ENCODE results near the gene LPIN3.
A peak's percentile ranks its signal among the peaks of the same experiment; 100 is the strongest.

LPIN3 gene

DNA sequence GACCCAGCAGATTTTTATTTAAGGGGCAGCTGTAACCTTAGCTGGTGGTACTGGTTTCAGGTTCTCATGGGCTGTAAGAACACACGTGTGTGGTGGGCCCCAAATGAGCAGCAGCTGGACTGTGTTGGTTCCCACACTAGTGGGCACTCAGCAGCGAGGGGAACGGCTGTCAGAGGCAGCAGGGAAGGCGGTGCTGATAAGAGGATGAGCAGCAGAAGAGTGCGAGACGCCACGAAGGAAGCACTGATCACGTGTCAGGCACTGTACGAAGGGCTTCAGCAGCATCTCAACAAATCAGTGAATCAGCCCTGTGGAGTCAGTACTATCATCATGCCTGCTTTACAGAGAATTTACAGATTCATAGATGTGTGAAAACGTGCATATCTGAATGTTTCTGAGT, 67.0 kb downstream of the LPIN3 start:
- Histone ChIP-seq H3K4me1 (ENCODE audit: control insufficient read depth, insufficient read depth, low read depth, low read length) (no peaks in the 10 kb centered on the region), H3K27ac (ENCODE audit: low read length, poor library complexity, severe bottlenecking) (no peak overlapping the region)

GRCh38 chr20:41408156-41408794, 67.7 kb downstream of the LPIN3 start:
- WGBS, result 97% methylated on average over 5 of the region's 5 CpGs
- Histone ChIP-seq H3K4me3 (ENCODE audit: insufficient read depth in 1 of 2, low read depth in 1 of 2, low read length in 2 of 2) (no peak overlapping the region), H3K4me1 (ENCODE audit: control insufficient read depth, insufficient read depth, low read depth, low read length) (no peaks in the 10 kb centered on the region), H2BK5ac (ENCODE audit: low read depth, low read length, poor library complexity, severe bottlenecking) (no peak overlapping the region), H3K4ac (ENCODE audit: low read depth in 1 of 2, low read length in 2 of 2) (no peak overlapping the region), H2AFZ (ENCODE audit: low read depth, low read length) (no peak overlapping the region), H3K9ac (ENCODE audit: low read length) (no peak overlapping the region), H4K91ac (ENCODE audit: low read length) (no peak overlapping the region), H2BK15ac (ENCODE audit: low read depth, poor library complexity, severe bottlenecking) (no peak overlapping the region), H3K27me3 (ENCODE audit: control insufficient read depth in 1 of 2, insufficient read depth in 1 of 2, low read length in 2 of 2) (no peaks in the 10 kb centered on the region), H3K4me2 (ENCODE audit: low read length, poor library complexity, severe bottlenecking) (no peak overlapping the region), H3K9me3 (ENCODE audit: control insufficient read depth, low read length) (no peaks in the 10 kb centered on the region), H4K8ac (ENCODE audit: low read length) (no peak overlapping the region), H3K14ac (ENCODE audit: low read length in 2 of 2) (no peak overlapping the region), H3K18ac (ENCODE audit: low read depth in 1 of 2, low read length in 2 of 2) (no peak overlapping the region), H3K23ac (ENCODE audit: low read length in 2 of 2) (no peak overlapping the region), H3K79me1 (replicated peaks; ENCODE audit: low read length, poor library complexity, severe bottlenecking) (peaks cover 8% of the 10 kb centered on the region), H3K27ac (ENCODE audit: low read length, poor library complexity, severe bottlenecking) (no peak overlapping the region), H2BK12ac (ENCODE audit: low read length in 2 of 2) (no peak overlapping the region), H2BK120ac (ENCODE audit: low read depth, low read length) (no peak overlapping the region), H2AK5ac (ENCODE audit: low read length, severe bottlenecking) (no peak overlapping the region), H3K36me3 (ENCODE audit: control insufficient read depth in 1 of 2, insufficient read depth in 2 of 2, low read depth in 1 of 2, low read length in 2 of 2) (peaks cover 71 to 97% of the 10 kb centered on the region in 2 experiments)
- DNase-seq, result no peak

More for the DNA sequence above, 67.0 kb downstream of the LPIN3 start:
- H3K4me2 ChIP-seq (ENCODE audit: low read length, poor library complexity, severe bottlenecking), result no peak overlapping the region
- no peak overlapping the region for H3K9ac ChIP-seq (ENCODE audit: low read length)
- DNase-seq, result no peak
- no peak overlapping the region for H2AK5ac ChIP-seq (ENCODE audit: low read length, severe bottlenecking)
- no peak overlapping the region for H2BK15ac ChIP-seq (ENCODE audit: low read depth, poor library complexity, severe bottlenecking)
- no peaks in the 10 kb centered on the region for H3K27me3 ChIP-seq (ENCODE audit: control insufficient read depth in 1 of 2, insufficient read depth in 1 of 2, low read length in 2 of 2)
- peak overlapping the region in 1 of 2 experiments; percentile 53 for H3K14ac ChIP-seq (ENCODE audit: low read length in 2 of 2)
- H4K91ac ChIP-seq (ENCODE audit: low read length), result no peak overlapping the region
- H3K4me3 ChIP-seq (ENCODE audit: insufficient read depth in 1 of 2, low read depth in 1 of 2, low read length in 2 of 2), result no peak overlapping the region
- H4K8ac ChIP-seq (ENCODE audit: low read length), result no peak overlapping the region
- H3K79me1 ChIP-seq (replicated peaks; ENCODE audit: low read length, poor library complexity, severe bottlenecking), result peaks cover 8% of the 10 kb centered on the region
- peaks cover 68 to 96% of the 10 kb centered on the region in 2 experiments for H3K36me3 ChIP-seq (ENCODE audit: control insufficient read depth in 1 of 2, insufficient read depth in 2 of 2, low read depth in 1 of 2, low read length in 2 of 2)
- no peak overlapping the region for H3K18ac ChIP-seq (ENCODE audit: low read depth in 1 of 2, low read length in 2 of 2)
- H2BK12ac ChIP-seq (ENCODE audit: low read length in 2 of 2), result no peak overlapping the region
- no peak overlapping the region for H2BK5ac ChIP-seq (ENCODE audit: low read depth, low read length, poor library complexity, severe bottlenecking)
- no peak overlapping the region for H2AFZ ChIP-seq (ENCODE audit: low read depth, low read length)
- WGBS, result 87% methylated on average over 10 of the region's 10 CpGs
- H3K4ac ChIP-seq (ENCODE audit: low read depth in 1 of 2, low read length in 2 of 2), result no peak overlapping the region
- H3K9me3 ChIP-seq (ENCODE audit: control insufficient read depth, low read length), result no peaks in the 10 kb centered on the region
- no peak overlapping the region for H3K23ac ChIP-seq (ENCODE audit: low read length in 2 of 2)
- H2BK120ac ChIP-seq (ENCODE audit: low read depth, low read length), result no peak overlapping the region

DNA sequence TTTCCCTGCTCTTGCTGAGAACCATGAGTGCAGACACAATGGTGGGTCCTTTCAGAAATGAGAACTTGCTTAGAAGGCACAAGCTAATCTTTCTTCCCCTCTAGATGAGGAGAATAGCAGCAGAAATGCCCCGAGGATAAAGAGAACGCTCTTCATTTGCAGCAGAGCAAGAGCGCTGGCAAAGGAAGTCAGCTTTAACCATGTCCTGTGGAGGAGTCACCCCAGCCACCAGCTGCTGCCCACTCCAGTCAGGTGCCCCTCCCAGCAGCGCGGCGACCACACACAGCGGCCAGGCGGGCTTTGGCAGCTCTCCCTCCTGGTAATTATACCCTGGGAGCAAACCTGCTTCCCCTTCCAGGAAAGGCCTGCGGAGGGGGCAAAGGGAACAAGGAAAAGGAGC, 68.4 kb downstream of the LPIN3 start:
- no peak overlapping the region for H3K14ac ChIP-seq (ENCODE audit: low read length in 2 of 2)
- no peak overlapping the region for H3K4me3 ChIP-seq (ENCODE audit: insufficient read depth in 1 of 2, low read depth in 1 of 2, low read length in 2 of 2)
- H3K36me3 ChIP-seq (ENCODE audit: control insufficient read depth in 1 of 2, insufficient read depth in 2 of 2, low read depth in 1 of 2, low read length in 2 of 2), result peaks cover 73 to 97% of the 10 kb centered on the region in 2 experiments
- no peak overlapping the region for H3K9ac ChIP-seq (ENCODE audit: low read length)
- H3K79me1 ChIP-seq (replicated peaks; ENCODE audit: low read length, poor library complexity, severe bottlenecking), result peaks cover 8% of the 10 kb centered on the region
- no peak overlapping the region for H4K8ac ChIP-seq (ENCODE audit: low read length)
- H2BK120ac ChIP-seq (ENCODE audit: low read depth, low read length), result no peak overlapping the region
- no peak overlapping the region for H3K4ac ChIP-seq (ENCODE audit: low read depth in 1 of 2, low read length in 2 of 2)
- H3K4me2 ChIP-seq (ENCODE audit: low read length, poor library complexity, severe bottlenecking), result no peak overlapping the region
- H3K27me3 ChIP-seq (ENCODE audit: control insufficient read depth in 1 of 2, insufficient read depth in 1 of 2, low read length in 2 of 2), result no peaks in the 10 kb centered on the region
- no peak overlapping the region for H2AFZ ChIP-seq (ENCODE audit: low read depth, low read length)
- H4K91ac ChIP-seq (ENCODE audit: low read length), result no peak overlapping the region
- 94% methylated on average over 9 of the region's 9 CpGs for WGBS
- no peaks in the 10 kb centered on the region for H3K4me1 ChIP-seq (ENCODE audit: control insufficient read depth, insufficient read depth, low read depth, low read length)
- H3K9me3 ChIP-seq (ENCODE audit: control insufficient read depth, low read length), result no peaks in the 10 kb centered on the region
- no peak overlapping the region for H2BK15ac ChIP-seq (ENCODE audit: low read depth, poor library complexity, severe bottlenecking)
- no peak overlapping the region for H2AK5ac ChIP-seq (ENCODE audit: low read length, severe bottlenecking)
- no peak overlapping the region for H3K23ac ChIP-seq (ENCODE audit: low read length in 2 of 2)
- no peak overlapping the region for H2BK12ac ChIP-seq (ENCODE audit: low read length in 2 of 2)
- H2BK5ac ChIP-seq (ENCODE audit: low read depth, low read length, poor library complexity, severe bottlenecking), result no peak overlapping the region
- no peak overlapping the region for H3K18ac ChIP-seq (ENCODE audit: low read depth in 1 of 2, low read length in 2 of 2)
- no peak for DNase-seq
- no peak overlapping the region for H3K27ac ChIP-seq (ENCODE audit: low read length, poor library complexity, severe bottlenecking)
